ENCODE measurements around the gene KLHL5. TPM values are rescaled to one million over a fixed set of nuclear protein-coding genes. Genes with fewer than 3 reads are reported as not detected.

Gene KLHL5
- polyA plus RNA-seq, 3 donors = 16.7 to 32.2 (median 23.3) TPM

GRCh38 chr4:39043058-39043860 lies 18.8 kb upstream of the KLHL5 start:
- Mint-ChIP-seq H3K36me3 (no peaks in the 10 kb centered on the region), H3K9me3 (no peaks in the 10 kb centered on the region), H3K4me3 (peak overlapping the region; percentile 79 to 84), H3K4me1 (peaks cover 46% of the 10 kb centered on the region), H3K27ac (peak overlapping the region; percentile 87 to 95 (median 90)), H3K27me3 (ENCODE audit: low read depth in 3 of 3) (no peaks in the 10 kb centered on the region)
- Histone ChIP-seq H3K9ac (ENCODE audit: insufficient read depth, low read length, poor library complexity, severe bottlenecking) (peak overlapping the region; percentile 87), H3K4me1 (ENCODE audit: control insufficient read depth in 1 of 2, insufficient read depth in 2 of 2, low read length in 2 of 2) (peaks cover 36 to 51% of the 10 kb centered on the region in 2 donors), H2AFZ (ENCODE audit: insufficient read depth, low read depth, low read length, poor library complexity, severe bottlenecking) (peak overlapping the region; percentile 33), H3K9me3 (replicated peaks in 1 of 2; ENCODE audit: control insufficient read depth in 1 of 2, insufficient read depth in 1 of 2, low read length in 2 of 2) (no peaks in the 10 kb centered on the region), H3K36me3 (replicated peaks in 1 of 2; ENCODE audit: control insufficient read depth in 1 of 2, insufficient read depth in 2 of 2, low read length in 2 of 2) (no peaks in the 10 kb centered on the region), H3K79me2 (ENCODE audit: insufficient read depth, low read length) (no peaks in the 10 kb centered on the region), H3K4me2 (replicated peaks; ENCODE audit: extremely low read depth, low read length, poor library complexity, severe bottlenecking) (peak overlapping the region; percentile 74), H3K27ac (ENCODE audit: low read depth in 1 of 2, low read length in 2 of 2) (peak overlapping the region; percentile 47 to 81), H3K27me3 (ENCODE audit: control insufficient read depth in 2 of 2, insufficient read depth in 2 of 2, low read length in 2 of 2) (no peaks in the 10 kb centered on the region), H4K20me1 (ENCODE audit: insufficient read depth, low read length) (peaks cover 19% of the 10 kb centered on the region), H3K4me3 (replicated peaks in 1 of 3; ENCODE audit: low read depth in 2 of 3, low read length in 3 of 3) (peak overlapping the region; percentile 54 to 98 (median 87))
- 78% methylated on average over 5 of the region's 10 CpGs for WGBS (ENCODE audit: insufficient coverage)
- TF ChIP-seq CTCF (IDR thresholded peaks at IDR 0.05) = no peak
- DNase-seq = peak; percentile 15 to 65 (median 48)
- intact Hi-C loops (cut with micrococcal nuclease) = loop anchor here in 1 of 2 donors (10.0 kb wide), 1 partner anchor 58 kb away; no protein-coding TSS in a partner anchor

DNA sequence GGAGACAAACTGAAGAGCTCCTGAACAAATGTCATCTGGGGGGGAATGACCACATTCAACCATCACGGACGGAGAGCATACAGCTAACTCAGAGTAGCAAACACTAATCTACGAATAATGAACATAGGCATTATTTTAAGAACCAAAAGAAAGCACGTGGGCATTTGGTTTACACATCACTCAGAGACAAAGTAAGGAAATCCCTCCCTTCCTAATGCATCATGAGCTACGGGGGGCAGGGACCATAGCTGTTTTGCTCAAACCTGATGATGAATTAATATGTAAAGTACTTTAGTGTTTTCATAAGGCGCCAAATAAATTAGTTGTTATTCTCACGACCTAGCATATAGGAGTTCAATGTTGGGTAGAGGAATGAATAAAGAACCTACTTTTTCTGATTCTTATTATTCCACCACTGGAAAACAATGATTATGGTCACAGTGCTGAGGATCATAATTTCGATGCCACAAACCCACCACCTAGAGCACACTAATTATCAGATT lies 18.1 kb upstream of the KLHL5 start:
- peak overlapping the region; percentile 79 to 84 for H3K4me3 Mint-ChIP-seq
- TF ChIP-seq CTCF (IDR thresholded peaks at IDR 0.05) = no peak
- no peaks in the 10 kb centered on the region for H3K36me3 Mint-ChIP-seq
- intact Hi-C loops (cut with micrococcal nuclease) = loop anchor here in 1 of 2 donors (10.0 kb wide), 1 partner anchor 59 kb away; no protein-coding TSS in a partner anchor
- H3K4me1 Mint-ChIP-seq = peaks cover 47% of the 10 kb centered on the region
- H3K27ac Mint-ChIP-seq = peak overlapping the region; percentile 87 to 95 (median 90)
- no peaks in the 10 kb centered on the region for H3K27me3 Mint-ChIP-seq (ENCODE audit: low read depth in 3 of 3)
- Histone ChIP-seq H3K4me2 (replicated peaks; ENCODE audit: extremely low read depth, low read length, poor library complexity, severe bottlenecking) (peak overlapping the region; percentile 74), H3K27ac (ENCODE audit: low read depth in 1 of 2, low read length in 2 of 2) (peak overlapping the region; percentile 47 to 81), H3K9ac (ENCODE audit: insufficient read depth, low read length, poor library complexity, severe bottlenecking) (peak overlapping the region; percentile 87), H3K4me1 (ENCODE audit: control insufficient read depth in 1 of 2, insufficient read depth in 2 of 2, low read length in 2 of 2) (peaks cover 38 to 47% of the 10 kb centered on the region in 2 donors), H3K79me2 (ENCODE audit: insufficient read depth, low read length) (no peaks in the 10 kb centered on the region), H3K9me3 (replicated peaks in 1 of 2; ENCODE audit: control insufficient read depth in 1 of 2, insufficient read depth in 1 of 2, low read length in 2 of 2) (no peaks in the 10 kb centered on the region), H3K36me3 (replicated peaks in 1 of 2; ENCODE audit: control insufficient read depth in 1 of 2, insufficient read depth in 2 of 2, low read length in 2 of 2) (no peaks in the 10 kb centered on the region), H3K27me3 (ENCODE audit: control insufficient read depth in 2 of 2, insufficient read depth in 2 of 2, low read length in 2 of 2) (no peaks in the 10 kb centered on the region), H2AFZ (ENCODE audit: insufficient read depth, low read depth, low read length, poor library complexity, severe bottlenecking) (peak overlapping the region; percentile 33), H4K20me1 (ENCODE audit: insufficient read depth, low read length) (peaks cover 26% of the 10 kb centered on the region), H3K4me3 (replicated peaks in 1 of 3; ENCODE audit: low read depth in 2 of 3, low read length in 3 of 3) (peak overlapping the region; percentile 54 to 98 (median 87))
- peak; percentile 25 to 68 (median 34) for DNase-seq
- WGBS (ENCODE audit: insufficient coverage) = no CpG with 5 or more reads among the region's 8 CpGs
- no peaks in the 10 kb centered on the region for H3K9me3 Mint-ChIP-seq

All from CD14-positive monocyte (primary cell).